Activated T-helper 2 cell treated with anti-CD3 and anti-CD28 coated beads, Interferon-gamma antibody, Interleukin-2, Interleukin-4, amounts not matched to agents 10 μg/mL and 5 μg/mL and 100 μg/mL, durations not matched to agents 14 hours and 24 hours and 36 hours (primary cell): ENCODE measurements around the gene ETV3. TPM values are rescaled to one million over a fixed set of nuclear protein-coding genes. Genes with fewer than 3 reads are reported as not detected.

Source experiments
- DNase-seq: peaks from one replicate; pipeline ENCODE4 v3.0.0; 2021; ENCODE audit warnings: low spot score
- H3K27ac Mint-ChIP-seq: one replicate; pipeline ENCODE4 v1.8.0; 2021; ENCODE audit warnings: mixed read lengths
- H3K27me3 Mint-ChIP-seq: one replicate; pipeline ENCODE4 v1.8.0; 2021; ENCODE audit warnings: low read depth, mixed read lengths
- H3K36me3 Mint-ChIP-seq: one replicate; pipeline ENCODE4 v1.8.0; 2021; ENCODE audit warnings: low read depth, mixed read lengths
- H3K4me1 Mint-ChIP-seq: one replicate; pipeline ENCODE4 v1.8.0; 2021; ENCODE audit warnings: low read depth, mixed read lengths
- H3K4me3 Mint-ChIP-seq: one replicate; pipeline ENCODE4 v1.8.0; 2021; ENCODE audit warnings: low read depth, mild to moderate bottlenecking, moderate library complexity, mixed read lengths
- H3K9me3 Mint-ChIP-seq: one replicate; pipeline ENCODE4 v1.8.0; 2021; ENCODE audit warnings: mixed read lengths
- intact Hi-C: fragments of 100-400 bp; cut with micrococcal nuclease; formaldehyde crosslinking; loops from one replicate; pipeline ENCODE4 v1.15.1; 2023
- total RNA-seq: library from RNA; stranded (reverse); gene quantifications from 2 replicates; pipeline ENCODE4 v1.2.3, GENCODE V29; 2022

The ETV3 gene
- total RNA-seq, 1 donor from 2014 or later, result 240 TPM

DNA sequence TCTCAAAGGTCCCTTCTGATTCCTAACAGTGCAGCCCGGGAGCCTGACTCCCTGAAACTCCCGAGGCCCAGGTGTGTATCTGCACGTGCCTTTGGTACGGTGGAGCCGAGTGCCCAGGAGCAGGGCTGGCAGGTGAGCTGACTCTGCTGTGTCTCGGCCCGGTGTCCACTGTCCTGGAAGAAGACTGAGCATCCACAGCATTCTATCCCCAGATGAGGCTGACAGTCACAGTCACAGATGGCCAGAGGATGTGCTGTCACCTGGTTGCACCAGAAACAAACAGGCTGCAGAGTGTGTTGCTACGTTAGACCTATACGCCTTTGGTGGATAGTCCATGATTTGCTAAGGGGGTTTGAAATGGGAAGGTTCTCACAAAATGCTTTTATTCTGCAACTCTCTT is 48.4 kb downstream of the ETV3 start:
- Mint-ChIP-seq H3K4me1 (no peaks in the 10 kb centered on the region), H3K36me3 (no peaks in the 10 kb centered on the region), H3K4me3 (no peak overlapping the region), H3K27me3 (peaks cover 2% of the 10 kb centered on the region), H3K9me3 (no peaks in the 10 kb centered on the region), H3K27ac (no peak overlapping the region)
- no peak for DNase-seq
- intact Hi-C loops, result loop anchor here (1.0 kb wide), 1 partner anchor 67 kb away; no protein-coding TSS in a partner anchor

DNA sequence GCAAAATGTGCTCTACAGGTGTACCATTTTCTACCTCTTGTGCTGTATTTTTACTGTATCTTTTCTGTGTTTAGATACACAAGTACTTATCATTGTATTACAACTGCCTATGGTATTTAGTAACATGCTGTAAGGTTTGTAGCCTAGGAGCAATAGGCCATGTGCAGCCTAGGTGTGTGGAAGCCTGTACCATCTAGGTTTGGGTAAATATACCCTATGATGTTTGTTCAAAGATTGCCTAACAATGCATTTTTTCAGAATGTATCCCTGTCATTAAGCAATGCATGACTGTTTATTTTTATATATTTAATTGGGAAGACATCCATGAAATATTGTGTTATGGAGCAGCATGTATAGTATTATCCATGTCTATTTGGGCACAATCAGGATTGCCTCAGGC is 49.6 kb downstream of the ETV3 start:
- no peak for DNase-seq
- Mint-ChIP-seq H3K4me3 (no peak overlapping the region), H3K36me3 (no peaks in the 10 kb centered on the region), H3K27me3 (peaks cover 2% of the 10 kb centered on the region), H3K4me1 (no peaks in the 10 kb centered on the region), H3K27ac (no peak overlapping the region), H3K9me3 (no peaks in the 10 kb centered on the region)
- intact Hi-C loops, result no loop called here

DNA sequence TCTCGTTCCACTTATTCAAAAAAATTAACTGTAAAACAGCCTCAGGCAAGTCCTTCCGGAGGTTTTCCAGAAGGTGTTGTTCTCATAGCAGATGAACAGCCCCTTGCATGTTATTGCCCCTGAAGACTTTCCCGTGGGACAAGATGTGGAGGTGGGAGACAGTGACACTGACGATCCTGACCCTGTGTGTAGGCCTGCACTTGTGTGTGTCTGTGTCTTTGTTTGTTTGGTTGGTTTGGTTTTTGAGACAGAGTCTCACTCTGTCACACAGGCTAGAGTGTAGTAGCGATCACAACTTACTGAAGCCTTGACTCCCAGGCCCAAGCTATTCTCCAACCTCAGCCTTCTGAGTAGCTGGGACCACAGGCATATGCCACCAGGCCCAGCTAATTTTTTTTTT is 51.2 kb downstream of the ETV3 start:
- intact Hi-C loops, result no loop called here
- Mint-ChIP-seq H3K27ac (no peak overlapping the region), H3K4me3 (no peak overlapping the region), H3K9me3 (no peaks in the 10 kb centered on the region), H3K4me1 (no peaks in the 10 kb centered on the region), H3K36me3 (no peaks in the 10 kb centered on the region), H3K27me3 (peaks cover 10% of the 10 kb centered on the region)
- no peak for DNase-seq

DNA sequence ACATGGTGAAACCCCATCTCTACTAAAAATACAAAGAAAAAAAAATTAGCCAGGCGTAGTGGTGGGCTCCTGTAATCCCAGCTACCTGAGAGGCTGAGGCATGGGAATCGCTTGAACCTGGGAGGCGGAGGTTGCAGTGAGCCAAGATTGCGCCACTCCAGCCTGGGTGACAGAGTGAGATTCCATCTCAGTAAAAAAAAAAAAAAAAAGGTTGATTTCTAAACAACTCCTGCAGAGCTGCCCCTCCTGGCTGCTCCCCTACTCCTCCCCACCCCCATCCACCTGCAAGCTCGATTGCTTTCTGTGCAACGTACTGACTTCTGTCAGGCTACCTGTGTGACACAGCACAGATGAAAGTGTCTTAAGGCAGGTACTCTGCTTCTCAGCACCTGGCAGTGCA is 51.9 kb downstream of the ETV3 start:
- Mint-ChIP-seq H3K27me3 (peaks cover 10% of the 10 kb centered on the region), H3K27ac (no peak overlapping the region), H3K36me3 (no peaks in the 10 kb centered on the region), H3K4me1 (no peaks in the 10 kb centered on the region), H3K4me3 (no peak overlapping the region), H3K9me3 (no peaks in the 10 kb centered on the region)
- intact Hi-C loops, result no loop called here
- no peak for DNase-seq

DNA sequence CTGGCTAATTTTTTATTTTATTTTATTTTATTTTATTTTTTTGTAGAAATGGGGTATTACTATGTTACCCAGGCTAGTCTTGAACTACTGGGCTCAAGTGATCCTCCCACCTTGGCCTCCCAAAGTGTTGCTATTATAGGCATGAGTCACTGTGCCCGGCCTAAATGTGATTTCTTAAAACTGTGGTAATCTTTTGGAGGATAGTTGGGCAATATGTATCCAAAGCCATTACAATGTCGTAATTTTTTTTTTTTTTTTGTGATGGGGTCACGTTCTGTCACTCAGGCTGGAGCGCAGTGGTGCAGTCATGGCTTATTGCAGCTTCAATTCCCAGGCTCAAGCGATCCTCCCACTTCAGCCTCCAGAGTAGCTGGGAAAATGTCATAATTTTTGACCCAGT is 52.8 kb downstream of the ETV3 start:
- intact Hi-C loops, result no loop called here

DNA sequence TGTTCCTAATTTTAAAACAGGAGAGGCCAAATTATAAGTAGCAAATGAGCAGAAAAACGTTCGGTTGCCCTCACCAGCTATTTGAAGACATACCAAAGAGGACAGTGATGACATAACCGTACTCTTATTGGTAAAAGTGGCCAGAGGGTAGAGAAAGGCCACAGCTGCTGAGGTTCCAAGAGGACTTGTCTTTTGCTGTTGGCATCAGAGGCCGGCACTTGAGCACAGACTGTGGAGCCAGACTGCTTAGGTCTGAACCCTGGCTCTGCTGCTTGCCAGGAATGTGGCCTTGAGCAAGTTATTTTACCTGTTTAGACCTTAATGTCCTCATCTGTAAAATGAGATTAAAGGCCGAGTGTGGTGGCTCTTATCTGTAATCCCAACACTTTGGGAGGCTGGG is 53.5 kb downstream of the ETV3 start:
- peaks cover 8% of the 10 kb centered on the region for H3K27me3 Mint-ChIP-seq
- H3K27ac Mint-ChIP-seq, result no peak overlapping the region
- no peaks in the 10 kb centered on the region for H3K4me1 Mint-ChIP-seq
- no peaks in the 10 kb centered on the region for H3K9me3 Mint-ChIP-seq
- no peaks in the 10 kb centered on the region for H3K36me3 Mint-ChIP-seq
- H3K4me3 Mint-ChIP-seq, result no peak overlapping the region
- intact Hi-C loops, result no loop called here
- DNase-seq, result no peak

More for the DNA sequence above, 52.8 kb downstream of the ETV3 start:
- Mint-ChIP-seq H3K4me1 (no peaks in the 10 kb centered on the region), H3K27ac (no peak overlapping the region), H3K4me3 (no peak overlapping the region), H3K27me3 (peaks cover 10% of the 10 kb centered on the region), H3K36me3 (no peaks in the 10 kb centered on the region), H3K9me3 (no peaks in the 10 kb centered on the region)
- no peak for DNase-seq

DNA sequence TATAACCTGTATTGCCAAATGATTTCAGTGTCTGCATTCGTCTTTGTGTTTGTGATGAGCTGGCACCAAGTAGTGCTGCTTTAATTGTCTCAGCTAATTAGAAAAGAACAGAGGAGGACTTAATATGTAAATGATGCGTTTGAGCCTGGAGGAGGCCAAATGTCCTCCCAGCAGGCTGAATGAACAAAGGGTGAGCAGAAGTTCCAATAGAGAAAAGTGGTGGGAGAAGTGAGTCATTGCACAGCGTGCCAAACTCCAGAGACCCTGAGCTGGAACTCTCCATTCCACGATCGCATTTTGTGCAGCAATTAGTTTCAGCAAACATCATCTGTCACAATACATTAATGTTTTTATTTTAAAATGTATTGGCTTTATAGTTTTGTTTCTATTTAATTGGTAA is 56.5 kb downstream of the ETV3 start:
- no peaks in the 10 kb centered on the region for H3K36me3 Mint-ChIP-seq
- H3K9me3 Mint-ChIP-seq, result no peaks in the 10 kb centered on the region
- DNase-seq, result no peak
- no peak overlapping the region for H3K27ac Mint-ChIP-seq
- intact Hi-C loops, result no loop called here
- H3K27me3 Mint-ChIP-seq, result peaks cover 22% of the 10 kb centered on the region
- no peaks in the 10 kb centered on the region for H3K4me1 Mint-ChIP-seq
- no peak overlapping the region for H3K4me3 Mint-ChIP-seq

- no peaks in the 10 kb centered on the region for H3K9me3 Mint-ChIP-seq
- H3K4me3 Mint-ChIP-seq, result no peak overlapping the region
Observed at GRCh38 chr1:157080714-157081113, 57.5 kb downstream of the ETV3 start.

DNA sequence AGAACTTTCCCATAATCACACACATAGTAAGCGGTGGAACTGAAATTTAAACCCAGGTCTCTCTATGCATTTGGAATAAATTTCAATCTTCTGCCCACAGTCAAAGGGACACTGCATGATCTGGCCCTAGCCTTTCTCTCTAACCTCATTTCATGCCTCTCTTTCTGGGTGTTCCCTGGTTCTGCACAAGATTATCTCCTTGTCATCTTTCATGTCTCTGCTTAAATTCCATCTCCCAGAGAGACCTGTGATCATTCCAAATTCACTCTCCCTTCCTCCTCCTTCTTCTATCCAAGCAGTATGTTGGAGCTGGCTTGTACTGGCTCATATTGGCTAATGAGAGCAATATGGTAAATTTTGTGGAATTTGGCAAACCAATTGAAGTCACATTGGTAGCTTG is 60.8 kb downstream of the ETV3 start:
- Mint-ChIP-seq H3K4me1 (no peaks in the 10 kb centered on the region), H3K27ac (no peak overlapping the region), H3K27me3 (peaks cover 33% of the 10 kb centered on the region), H3K9me3 (no peaks in the 10 kb centered on the region), H3K36me3 (no peaks in the 10 kb centered on the region), H3K4me3 (no peak overlapping the region)
- intact Hi-C loops, result no loop called here
- DNase-seq, result no peak

More at GRCh38 chr1:157080714-157081113, 57.5 kb downstream of the ETV3 start:
- intact Hi-C loops, result no loop called here
- Mint-ChIP-seq H3K36me3 (no peaks in the 10 kb centered on the region), H3K27ac (no peak overlapping the region), H3K4me1 (no peaks in the 10 kb centered on the region), H3K27me3 (peaks cover 26% of the 10 kb centered on the region)
- no peak for DNase-seq

- Mint-ChIP-seq H3K36me3 (no peaks in the 10 kb centered on the region), H3K9me3 (no peaks in the 10 kb centered on the region), H3K27ac (no peak overlapping the region), H3K27me3 (peaks cover 30% of the 10 kb centered on the region), H3K4me3 (no peak overlapping the region), H3K4me1 (no peaks in the 10 kb centered on the region)
- intact Hi-C loops, result no loop called here
- no peak for DNase-seq
Observed at GRCh38 chr1:157073944-157074685, 64.1 kb downstream of the ETV3 start.

Other genes starting within 250 kb of the ETV3 start
- 0.55 and 0.80 TPM in 2 replicates for gene PEAR1, start 244.7 kb downstream of the ETV3 start, total RNA-seq
- not detected in 2 replicates for gene LRRC71, start 217.8 kb downstream of the ETV3 start, total RNA-seq
- 2.2 and 3.1 TPM in 2 replicates for gene ARHGEF11, start 92.7 kb downstream of the ETV3 start, total RNA-seq
- gene ETV3L, start 38.6 kb downstream of the ETV3 start, total RNA-seq, result not detected in 2 replicates